WI38 (cell line): ENCODE data around the gene NRP1.

Source experiments
- H3K4me3 ChIP-seq: 2 replicates; pipeline ENCODE4 v1.5.1; 2011; ENCODE audit warnings: low read depth, mild to moderate bottlenecking, control low read depth, low read length
- CTCF ChIP-seq: IDR thresholded peaks from 2 replicates; pipeline ENCODE4 v1.5.1; 2012; ENCODE audit warnings: low read depth, mild to moderate bottlenecking, control low read depth, low read length

Gene NRP1

GRCh38 chr10:33150889-33151288 lies 183.6 kb downstream of the NRP1 start:
- no peak for TF ChIP-seq CTCF
- H3K4me3 ChIP-seq = no peak overlapping the region

- TF ChIP-seq CTCF = no peak
Measured at GRCh38 chr10:33150146-33150545, 184.3 kb downstream of the NRP1 start.

GRCh38 chr10:33147013-33147310 lies 187.5 kb downstream of the NRP1 start:
- TF ChIP-seq CTCF = no peak
- no peak overlapping the region for H3K4me3 ChIP-seq

More at GRCh38 chr10:33150146-33150545, 184.3 kb downstream of the NRP1 start:
- H3K4me3 ChIP-seq = no peak overlapping the region

- H3K4me3 ChIP-seq = no peak overlapping the region
- TF ChIP-seq CTCF = no peak
Measured at GRCh38 chr10:33146189-33147012, 188.1 kb downstream of the NRP1 start.

GRCh38 chr10:33145451-33146188 lies 188.8 kb downstream of the NRP1 start:
- TF ChIP-seq CTCF = no peak
- no peak overlapping the region for H3K4me3 ChIP-seq

- H3K4me3 ChIP-seq = no peak overlapping the region
- no peak for TF ChIP-seq CTCF
Measured at GRCh38 chr10:33143160-33143728, 191.2 kb downstream of the NRP1 start.

GRCh38 chr10:33142295-33142694 lies 192.2 kb downstream of the NRP1 start:
- no peak for TF ChIP-seq CTCF
- H3K4me3 ChIP-seq = no peak overlapping the region
